ENCODE measurements around the gene MEIS1. TPM values are rescaled to one million over a fixed set of nuclear protein-coding genes. Genes with fewer than 3 reads are reported as not detected.

Gene MEIS1
- total and polyA plus RNA-seq, 2 of the 8 experiments (the other 6 are each of a cell fraction or from before 2014, with no cell fraction given) = 0.17 to 1.2 TPM

GRCh38 chr2:66452214-66452613, 17.3 kb downstream of the MEIS1 start:
- Histone ChIP-seq H2BK20ac (ENCODE audit: low read length) (no peak overlapping the region), H3K79me1 (ENCODE audit: low read depth, low read length) (no peaks in the 10 kb centered on the region), H3K56ac (replicated peaks; ENCODE audit: insufficient read length, low read depth, low read length) (no peak overlapping the region), H3K18ac (ENCODE audit: extremely low read depth, low read length) (no peak overlapping the region), H3K36me3 (ENCODE audit: control insufficient read depth in 2 of 4, insufficient read depth in 4 of 4, low read length in 3 of 4) (no peaks in the 10 kb centered on the region), H3K4ac (replicated peaks; ENCODE audit: insufficient read length, low read depth, low read length) (no peak overlapping the region), H3K27ac (ENCODE audit: low read depth, low read length) (no peak overlapping the region), H4K5ac (ENCODE audit: insufficient read length, low read depth, low read length) (no peak overlapping the region), H2BK12ac (ENCODE audit: low read depth, low read length) (no peak overlapping the region), H2BK120ac (replicated peaks; ENCODE audit: low read depth, low read length) (no peak overlapping the region), H3K4me3 (ENCODE audit: extremely low read depth in 1 of 4, insufficient read depth in 2 of 4, low read depth in 3 of 4, low read length in 4 of 4) (no peak overlapping the region), H2AFZ (ENCODE audit: low read length) (no peak overlapping the region), H2AK5ac (ENCODE audit: low read depth, low read length) (no peak overlapping the region), H3K23ac (ENCODE audit: insufficient read length) (no peak overlapping the region), H4K20me1 (replicated peaks in 1 of 2; ENCODE audit: control insufficient read depth in 1 of 2, insufficient read depth in 2 of 2, low read length in 2 of 2) (no peaks in the 10 kb centered on the region), H2BK15ac (ENCODE audit: low read length) (no peak overlapping the region), H2BK5ac (ENCODE audit: low read depth, low read length) (no peak overlapping the region), H4K8ac (ENCODE audit: extremely low read depth, insufficient read depth, low read length) (no peak overlapping the region), H3K14ac (ENCODE audit: insufficient read length) (no peak overlapping the region), H3K4me2 (ENCODE audit: insufficient read depth in 1 of 2, low read depth in 2 of 2, low read length in 2 of 2) (no peak overlapping the region), H3K23me2 (ENCODE audit: low read depth, low read length) (no peaks in the 10 kb centered on the region), H3K9me3 (ENCODE audit: insufficient read depth in 2 of 2, low read depth in 1 of 2, low read length in 1 of 2) (no peaks in the 10 kb centered on the region), H3K4me1 (replicated peaks in 1 of 4; ENCODE audit: control insufficient read depth in 3 of 4, insufficient read depth in 4 of 4, low read length in 3 of 4) (peaks cover 0 to under 1% (median 0%) of the 10 kb centered on the region in 4 experiments; a peak in 1 of 7 replicates), H3K27me3 (replicated peaks in 1 of 4; ENCODE audit: control insufficient read depth in 3 of 4, extremely low read depth in 1 of 4, insufficient read depth in 3 of 4, low read length in 3 of 4) (peaks cover 0 to 7% (median 1%) of the 10 kb centered on the region in 4 experiments; a peak in 4 of 7 replicates), H3K9ac (replicated peaks in 1 of 4; ENCODE audit: extremely low read depth in 1 of 4, low read depth in 3 of 4, low read length in 3 of 4) (no peak overlapping the region), H3K79me2 (ENCODE audit: control insufficient read depth in 1 of 2, insufficient read depth in 2 of 2, low read length in 2 of 2) (no peaks in the 10 kb centered on the region), H4K91ac (replicated peaks; ENCODE audit: insufficient read length, low read length) (no peak overlapping the region)
- DNase-seq (ENCODE audit: low read depth in 1 of 2, low spot score in 2 of 2) (no peak), FAIRE-seq (no peak)
- ChIA-PET POLR2A (ENCODE audit: partially characterized antibody) (no interaction called here), CTCF (ENCODE audit: partially characterized antibody) (interaction anchor here (0.7 kb wide), 1 partner anchor 23 kb away, joined by 3 read pairs; no protein-coding TSS in a partner anchor)
- no peak for TF ChIP-seq SP4 (IDR thresholded peaks at IDR 0.05; ENCODE audit: low read length)
- no peak for TF ChIP-seq ATF2 (IDR thresholded peaks at IDR 0.05; ENCODE audit: low read length)
- no peak for TF ChIP-seq KDM5A (IDR thresholded peaks at IDR 0.05; ENCODE audit: low read length)
- no peak for TF ChIP-seq SP1 (IDR thresholded peaks at IDR 0.05; ENCODE audit: low read depth, low read length)
- no peak for TF ChIP-seq SRF (IDR thresholded peaks at IDR 0.05; ENCODE audit: low read depth, low read length)
- TF ChIP-seq POLR2A (IDR thresholded peaks at IDR 0.05; ENCODE audit: control extremely low read depth in 1 of 2, low read depth in 2 of 2, low read length in 2 of 2) = no peak
- no peak for TF ChIP-seq EZH2 (IDR thresholded peaks at IDR 0.05; ENCODE audit: low read depth, low read length, severe bottlenecking)
- TF ChIP-seq ATF3 (IDR thresholded peaks at IDR 0.05; ENCODE audit: insufficient read depth, low read depth, low read length) = no peak
- no peak for TF ChIP-seq TAF1 (IDR thresholded peaks at IDR 0.05; ENCODE audit: low read depth, low read length)
- no peak for TF ChIP-seq CBX5 (IDR thresholded peaks at IDR 0.05; ENCODE audit: low read depth, low read length)
- TF ChIP-seq RAD21 (IDR thresholded peaks at IDR 0.05 in 1 of 2, conservative IDR thresholded peaks at IDR 0.05 in 1 of 2; ENCODE audit: low read depth in 2 of 2, low read length in 2 of 2) = no peak
- TF ChIP-seq EGR1 (IDR thresholded peaks at IDR 0.05; ENCODE audit: borderline replicate concordance, low read depth, low read length) = no peak
- no peak for TF ChIP-seq KDM1A (IDR thresholded peaks at IDR 0.05; ENCODE audit: borderline replicate concordance, low read length)
- TF ChIP-seq BRCA1 (IDR thresholded peaks at IDR 0.05; ENCODE audit: low read depth, low read length) = no peak

All from H1 (cell line).